A673 (cell line): Measurements from ENCODE around the gene UTP25.

Source experiments
- CTCF ChIP-seq: fragments of 300-800, 200-600 bp; sonication (generic); conservative IDR thresholded peaks from 2 replicates; pipeline ENCODE4 v1.5.1; 2017; ENCODE audit warnings: low read depth, mild to moderate bottlenecking, antibody characterized with exemption, low read length, moderate library complexity, mixed read lengths
- EZH2 ChIP-seq: fragments of 200-600 bp; sonication (generic); IDR thresholded peaks from 2 replicates; pipeline ENCODE4 v1.6.1; 2017; ENCODE audit warnings: borderline replicate concordance, low read depth, mild to moderate bottlenecking, mixed read lengths, antibody characterized with exemption, low read length; ENCODE audit not compliant: poor library complexity, severe bottlenecking

GRCh38 chr1:209882286-209882685 lies 54.5 kb downstream of the UTP25 start:
- no peak for TF ChIP-seq CTCF
- TF ChIP-seq EZH2 = no peak
